Fibroblast of lung (primary cell): ENCODE data around the gene MYO1E. TPM values are rescaled to one million over a fixed set of nuclear protein-coding genes. Genes with fewer than 3 reads are reported as not detected.

ENCODE experiments used
- DNase-seq, 2 donors: peaks; one replicate each; pipeline versions ENCODE4 v3.0.0 to v3.0.0-alpha.2; 2010; ENCODE audit warnings: low read depth in 2 of 2
- H2AFZ ChIP-seq: 2 replicates; pipeline ENCODE4 v1.5.1; 2012; ENCODE audit warnings: low read length, control low read depth, inconsistent platforms
- H3K27ac ChIP-seq: 2 replicates; pipeline ENCODE4 v1.5.1; 2011; ENCODE audit warnings: low read length, control low read depth; ENCODE audit not compliant: insufficient read depth
- H3K27me3 ChIP-seq: 2 replicates; pipeline ENCODE4 v1.5.1; 2011; ENCODE audit warnings: mild to moderate bottlenecking, low read length; ENCODE audit not compliant: control insufficient read depth, insufficient read depth
- H3K36me3 ChIP-seq: 2 replicates; pipeline ENCODE4 v1.5.1; 2011; ENCODE audit warnings: low read length; ENCODE audit not compliant: control insufficient read depth, insufficient read depth
- H3K4me1 ChIP-seq: 2 replicates; pipeline ENCODE4 v1.5.1; 2011; ENCODE audit warnings: low read length; ENCODE audit not compliant: control insufficient read depth, insufficient read depth; ENCODE audit errors: extremely low read depth
- H3K4me2 ChIP-seq: 2 replicates; pipeline ENCODE4 v1.5.1; 2011; ENCODE audit warnings: low read length, control low read depth; ENCODE audit not compliant: insufficient read depth; ENCODE audit errors: extremely low read depth
- H3K4me3 ChIP-seq, 4 experiments: fragments of 200-600 bp in 1 of 4; sonication (generic) in 1 of 4; replicated peaks in 1 of 4; 2 replicates each; pipeline ENCODE4 v1.5.1; 2011 to 2016; ENCODE audit warnings: low read length in 4 of 4, low read depth in 3 of 4, mild to moderate bottlenecking in 3 of 4, control low read depth in 2 of 4, inconsistent platforms in 1 of 4, mixed read lengths in 1 of 4; ENCODE audit not compliant: insufficient read depth in 1 of 4; ENCODE audit errors: control extremely low read depth in 1 of 4
- H3K79me2 ChIP-seq: 2 replicates; pipeline ENCODE4 v1.5.1; 2012; ENCODE audit warnings: mild to moderate bottlenecking, low read length, inconsistent platforms; ENCODE audit not compliant: control insufficient read depth, insufficient read depth
- H3K9ac ChIP-seq: 2 replicates; pipeline ENCODE4 v1.5.1; 2011; ENCODE audit warnings: mild to moderate bottlenecking, low read length, control low read depth; ENCODE audit not compliant: insufficient read depth
- H3K9me3 ChIP-seq: 2 replicates; pipeline ENCODE4 v1.5.1; 2012; ENCODE audit warnings: low read depth, low read length; ENCODE audit not compliant: control insufficient read depth, insufficient read depth
- H4K20me1 ChIP-seq: 2 replicates; pipeline ENCODE4 v1.5.1; 2011; ENCODE audit warnings: low read length; ENCODE audit not compliant: control insufficient read depth, insufficient read depth; ENCODE audit errors: extremely low read depth
- CTCF ChIP-seq, 2 donors: IDR thresholded peaks in 1 of 2; conservative IDR thresholded peaks in 1 of 2; 1 replicate in 1 of 2; 2 replicates in 1 of 2; pipeline ENCODE4 v1.5.1; 2011 to 2012; ENCODE audit warnings: low read length in 2 of 2, control low read depth in 1 of 2, inconsistent platforms in 1 of 2, low read depth in 1 of 2, mild to moderate bottlenecking in 1 of 2
- EZH2 ChIP-seq: IDR thresholded peaks from 2 replicates; pipeline ENCODE4 v1.5.1; 2012; ENCODE audit warnings: low read length, control low read depth, mild to moderate bottlenecking; ENCODE audit errors: missing control alignments
- polyA plus RNA-seq, 2 donors: library from polyadenylated mRNA; depleted of rRNA in 1 of 2; stranded (reverse) in 1 of 2; unstranded in 1 of 2; fragments of >200 nt; gene quantifications; 2 replicates each; pipeline ENCODE4 v1.2.1, GENCODE V29; 2011 to 2012; ENCODE audit warnings: missing spikeins in 1 of 2
- total RNA-seq: library from RNA; depleted of rRNA; stranded (reverse); fragments of >200 nt; gene quantifications from 2 replicates; pipeline ENCODE4 v1.2.1, GENCODE V29; 2014

Gene MYO1E
- total and polyA plus RNA-seq, 2 donors (not counting 1 experiment from before 2014, with no cell fraction given) = 27.6 to 84.0 TPM

DNA sequence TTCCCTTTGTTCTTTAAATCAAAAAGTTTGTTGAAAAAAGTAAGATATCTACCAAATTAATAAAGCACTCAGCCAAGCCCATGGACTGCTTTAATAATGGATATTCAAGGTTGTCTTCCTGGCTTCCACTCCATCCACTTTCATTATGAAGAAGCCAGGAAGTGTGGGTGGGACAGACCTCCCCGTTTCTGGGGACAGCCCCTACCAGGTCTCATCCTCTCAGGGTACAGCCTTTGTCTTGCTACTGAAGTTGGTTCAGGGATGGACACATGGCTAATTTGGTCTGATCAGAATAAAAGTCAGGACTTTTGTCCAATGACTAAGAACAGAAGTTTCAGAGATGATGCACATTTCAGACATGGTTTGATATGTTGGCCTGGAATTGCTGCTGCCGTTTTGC, 235.1 kb downstream of the MYO1E start:
- H3K27me3 ChIP-seq = no peaks in the 10 kb centered on the region
- H3K36me3 ChIP-seq = peaks cover 13% of the 10 kb centered on the region
- no peak overlapping the region for H3K27ac ChIP-seq
- H3K9ac ChIP-seq = no peak overlapping the region
- no peak for TF ChIP-seq CTCF (conservative IDR thresholded peaks at IDR 0.05 in 1 of 2, IDR thresholded peaks at IDR 0.05 in 1 of 2; ENCODE audit: low read depth in 1 of 2, low read length in 2 of 2)
- no peak for TF ChIP-seq EZH2
- no peak overlapping the region for H3K4me3 ChIP-seq
- H4K20me1 ChIP-seq = no peaks in the 10 kb centered on the region
- DNase-seq = no peak
- H3K9me3 ChIP-seq = no peaks in the 10 kb centered on the region
- no peaks in the 10 kb centered on the region for H3K79me2 ChIP-seq
- H2AFZ ChIP-seq = no peak overlapping the region
- no peak overlapping the region for H3K4me2 ChIP-seq
- H3K4me1 ChIP-seq = no peaks in the 10 kb centered on the region

GRCh38 chr15:59133929-59134427, 238.7 kb downstream of the MYO1E start:
- Histone ChIP-seq H3K27ac (no peak overlapping the region), H3K9ac (no peak overlapping the region), H3K27me3 (no peaks in the 10 kb centered on the region), H3K79me2 (peaks cover 2% of the 10 kb centered on the region), H3K36me3 (peaks cover 17% of the 10 kb centered on the region), H2AFZ (no peak overlapping the region), H3K4me1 (no peaks in the 10 kb centered on the region), H3K4me2 (no peak overlapping the region), H3K4me3 (no peak overlapping the region), H3K9me3 (no peaks in the 10 kb centered on the region), H4K20me1 (no peaks in the 10 kb centered on the region)
- no peak for TF ChIP-seq EZH2
- no peak for TF ChIP-seq CTCF (conservative IDR thresholded peaks at IDR 0.05 in 1 of 2, IDR thresholded peaks at IDR 0.05 in 1 of 2; ENCODE audit: low read depth in 1 of 2, low read length in 2 of 2)
- DNase-seq = no peak

DNA sequence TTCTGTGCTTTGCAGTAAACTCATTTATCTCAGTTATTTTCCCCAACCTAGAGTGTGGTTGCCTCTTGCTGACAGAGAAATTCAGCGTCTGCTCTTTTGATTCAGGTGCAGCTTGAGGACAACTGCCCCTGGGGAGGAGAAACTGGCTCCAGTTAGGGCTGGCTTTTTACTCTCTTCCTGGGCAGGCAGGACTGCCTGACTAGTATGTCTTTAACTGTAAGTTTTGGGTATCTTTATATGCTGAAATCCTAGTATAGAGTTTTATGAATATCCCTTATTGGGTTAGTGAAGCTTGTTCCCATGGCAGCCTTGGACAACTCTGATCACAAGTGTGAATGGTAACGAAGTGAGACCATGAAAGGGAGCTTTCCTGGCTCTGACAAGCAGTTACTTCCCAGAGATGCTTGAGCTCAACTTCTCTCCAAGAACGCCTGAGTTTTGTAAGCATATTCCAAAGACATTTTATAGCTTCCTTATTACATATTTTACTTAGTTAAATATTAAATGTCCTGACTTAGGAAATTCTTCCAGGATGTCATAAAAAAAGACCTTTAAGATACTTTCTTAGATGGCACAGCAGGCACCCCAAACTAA, 240.6 kb downstream of the MYO1E start:
- no peaks in the 10 kb centered on the region for H4K20me1 ChIP-seq
- H3K9me3 ChIP-seq = no peaks in the 10 kb centered on the region
- H3K4me2 ChIP-seq = no peak overlapping the region
- H3K4me1 ChIP-seq = no peaks in the 10 kb centered on the region
- no peaks in the 10 kb centered on the region for H3K27me3 ChIP-seq
- H2AFZ ChIP-seq = no peak overlapping the region
- H3K4me3 ChIP-seq = no peak overlapping the region
- H3K9ac ChIP-seq = no peak overlapping the region
- H3K36me3 ChIP-seq = peaks cover 15% of the 10 kb centered on the region
- DNase-seq = no peak
- peaks cover 4% of the 10 kb centered on the region for H3K79me2 ChIP-seq
- no peak overlapping the region for H3K27ac ChIP-seq
- TF ChIP-seq EZH2 (no peak), CTCF (conservative IDR thresholded peaks at IDR 0.05 in 1 of 2, IDR thresholded peaks at IDR 0.05 in 1 of 2; ENCODE audit: low read depth in 1 of 2, low read length in 2 of 2) (no peak)
